HEK293 (cell line): ENCODE measurements around the gene RNASEH1.

Experiments used
- IKZF3 ChIP-seq: fragments of 450-650 bp; IDR thresholded peaks from 2 replicates; pipeline ENCODE4 v1.5.0; 2018; ENCODE audit warnings: missing biosample characterization, mild to moderate bottlenecking, missing genetic modification characterization, moderate library complexity
- KLF1 ChIP-seq: fragments of 450-650 bp; formaldehyde crosslinking; IDR thresholded peaks from 2 replicates; pipeline ENCODE4 v1.5.1; 2016; ENCODE audit warnings: missing biosample characterization, missing genetic modification characterization
- YY1 ChIP-seq: fragments of 450-650 bp; formaldehyde crosslinking; IDR thresholded peaks from 2 replicates; pipeline ENCODE4 v1.5.1; 2018; ENCODE audit warnings: missing biosample characterization, missing genetic modification characterization
- ZFP37 ChIP-seq: fragments of 450-650 bp; formaldehyde crosslinking; IDR thresholded peaks from 2 replicates; pipeline ENCODE4 v1.5.1; 2016; ENCODE audit warnings: missing biosample characterization, missing genetic modification characterization
- ZNF140 ChIP-seq: fragments of 450-650 bp; formaldehyde crosslinking; IDR thresholded peaks from 2 replicates; pipeline ENCODE4 v1.5.1; 2016; ENCODE audit warnings: missing biosample characterization, missing genetic modification characterization
- ZNF155 ChIP-seq: fragments of 450-650 bp; formaldehyde crosslinking; IDR thresholded peaks from 2 replicates; pipeline ENCODE4 v1.5.1; 2016; ENCODE audit warnings: missing biosample characterization, missing genetic modification characterization
- ZNF768 ChIP-seq: fragments of 450-650 bp; formaldehyde crosslinking; IDR thresholded peaks from 2 replicates; pipeline ENCODE4 v1.5.1; 2018; ENCODE audit warnings: missing biosample characterization, mild to moderate bottlenecking, missing genetic modification characterization
- ZNF791 ChIP-seq: fragments of 450-650 bp; formaldehyde crosslinking; IDR thresholded peaks from 2 replicates; pipeline ENCODE4 v1.5.1; 2016; ENCODE audit warnings: missing biosample characterization, missing genetic modification characterization
- TF ChIP-seq, protein P1 (sequence below): fragments of 450-650 bp; formaldehyde crosslinking; IDR thresholded peaks from 2 replicates; pipeline ENCODE4 v1.5.1; 2016; ENCODE audit warnings: missing biosample characterization, missing genetic modification characterization, borderline replicate concordance
- TF ChIP-seq, protein P2 (sequence below): fragments of 450-650 bp; formaldehyde crosslinking; IDR thresholded peaks from 2 replicates; pipeline ENCODE4 v1.5.1; 2016; ENCODE audit warnings: missing biosample characterization, missing genetic modification characterization
- TF ChIP-seq, protein P3 (sequence below): fragments of 450-650 bp; formaldehyde crosslinking; IDR thresholded peaks from 2 replicates; pipeline ENCODE4 v1.5.1; 2016; ENCODE audit warnings: missing biosample characterization, missing genetic modification characterization
- TF ChIP-seq, protein P4 (sequence below): fragments of 450-650 bp; formaldehyde crosslinking; IDR thresholded peaks from 2 replicates; pipeline ENCODE4; 2016; ENCODE audit warnings: missing biosample characterization, missing genetic modification characterization
- TF ChIP-seq, protein P5 (sequence below): fragments of 450-650 bp; formaldehyde crosslinking; IDR thresholded peaks from 2 replicates; pipeline ENCODE4 v1.5.1; 2016; ENCODE audit warnings: missing biosample characterization, missing genetic modification characterization
- TF ChIP-seq, protein P6 (sequence below): fragments of 450-650 bp; IDR thresholded peaks from 2 replicates; pipeline ENCODE4 v1.5.1; 2018; ENCODE audit warnings: missing biosample characterization, mild to moderate bottlenecking, missing genetic modification characterization

DNA sequence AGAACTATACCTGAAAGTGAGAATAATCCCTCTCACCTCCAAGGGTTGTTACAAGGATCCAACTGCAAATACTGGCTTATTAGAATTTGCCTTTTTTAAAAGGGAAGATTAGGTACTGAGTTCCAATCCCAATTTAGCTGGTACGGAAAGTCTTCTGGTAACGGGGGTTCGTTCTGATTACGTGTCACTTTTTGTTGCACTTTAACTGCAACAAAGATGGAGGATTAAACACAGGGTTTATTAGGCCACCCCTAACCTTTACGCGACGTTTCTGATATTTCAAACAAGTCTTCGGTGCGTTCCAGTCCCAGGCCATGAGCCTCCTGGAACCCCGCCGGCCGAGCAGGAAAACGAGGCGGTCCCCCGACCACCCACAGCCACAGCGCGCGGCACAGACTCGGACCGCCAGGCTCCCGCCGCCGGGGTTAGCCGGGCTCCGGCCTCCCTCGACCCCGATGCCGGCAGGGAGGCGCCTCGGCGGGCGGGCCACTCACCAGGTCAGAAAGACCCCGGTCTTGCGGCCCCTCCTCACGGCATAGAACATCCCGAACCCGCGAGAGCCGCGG is 411 bp downstream of the RNASEH1 start:
- TF ChIP-seq ZNF768 (tag by site-specific recombination) = no peak
- no peak for TF ChIP-seq YY1 (tag by site-specific recombination)
- TF ChIP-seq, protein P1, sequence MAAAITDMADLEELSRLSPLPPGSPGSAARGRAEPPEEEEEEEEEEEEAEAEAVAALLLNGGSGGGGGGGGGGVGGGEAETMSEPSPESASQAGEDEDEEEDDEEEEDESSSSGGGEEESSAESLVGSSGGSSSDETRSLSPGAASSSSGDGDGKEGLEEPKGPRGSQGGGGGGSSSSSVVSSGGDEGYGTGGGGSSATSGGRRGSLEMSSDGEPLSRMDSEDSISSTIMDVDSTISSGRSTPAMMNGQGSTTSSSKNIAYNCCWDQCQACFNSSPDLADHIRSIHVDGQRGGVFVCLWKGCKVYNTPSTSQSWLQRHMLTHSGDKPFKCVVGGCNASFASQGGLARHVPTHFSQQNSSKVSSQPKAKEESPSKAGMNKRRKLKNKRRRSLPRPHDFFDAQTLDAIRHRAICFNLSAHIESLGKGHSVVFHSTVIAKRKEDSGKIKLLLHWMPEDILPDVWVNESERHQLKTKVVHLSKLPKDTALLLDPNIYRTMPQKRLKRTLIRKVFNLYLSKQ (tag by site-specific recombination) = no peak
- TF ChIP-seq, protein P2, sequence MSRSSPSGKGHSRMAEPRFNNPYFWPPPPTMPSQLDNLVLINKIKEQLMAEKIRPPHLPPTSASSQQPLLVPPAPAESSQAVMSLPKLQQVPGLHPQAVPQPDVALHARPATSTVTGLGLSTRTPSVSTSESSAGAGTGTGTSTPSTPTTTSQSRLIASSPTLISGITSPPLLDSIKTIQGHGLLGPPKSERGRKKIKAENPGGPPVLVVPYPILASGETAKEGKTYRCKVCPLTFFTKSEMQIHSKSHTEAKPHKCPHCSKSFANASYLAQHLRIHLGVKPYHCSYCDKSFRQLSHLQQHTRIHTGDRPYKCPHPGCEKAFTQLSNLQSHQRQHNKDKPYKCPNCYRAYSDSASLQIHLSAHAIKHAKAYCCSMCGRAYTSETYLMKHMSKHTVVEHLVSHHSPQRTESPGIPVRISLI (tag by site-specific recombination) = no peak
- no peak for TF ChIP-seq KLF1 (tag by site-specific recombination)
- TF ChIP-seq, protein P3, sequence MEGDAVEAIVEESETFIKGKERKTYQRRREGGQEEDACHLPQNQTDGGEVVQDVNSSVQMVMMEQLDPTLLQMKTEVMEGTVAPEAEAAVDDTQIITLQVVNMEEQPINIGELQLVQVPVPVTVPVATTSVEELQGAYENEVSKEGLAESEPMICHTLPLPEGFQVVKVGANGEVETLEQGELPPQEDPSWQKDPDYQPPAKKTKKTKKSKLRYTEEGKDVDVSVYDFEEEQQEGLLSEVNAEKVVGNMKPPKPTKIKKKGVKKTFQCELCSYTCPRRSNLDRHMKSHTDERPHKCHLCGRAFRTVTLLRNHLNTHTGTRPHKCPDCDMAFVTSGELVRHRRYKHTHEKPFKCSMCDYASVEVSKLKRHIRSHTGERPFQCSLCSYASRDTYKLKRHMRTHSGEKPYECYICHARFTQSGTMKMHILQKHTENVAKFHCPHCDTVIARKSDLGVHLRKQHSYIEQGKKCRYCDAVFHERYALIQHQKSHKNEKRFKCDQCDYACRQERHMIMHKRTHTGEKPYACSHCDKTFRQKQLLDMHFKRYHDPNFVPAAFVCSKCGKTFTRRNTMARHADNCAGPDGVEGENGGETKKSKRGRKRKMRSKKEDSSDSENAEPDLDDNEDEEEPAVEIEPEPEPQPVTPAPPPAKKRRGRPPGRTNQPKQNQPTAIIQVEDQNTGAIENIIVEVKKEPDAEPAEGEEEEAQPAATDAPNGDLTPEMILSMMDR (tag by site-specific recombination) = no peak
- TF ChIP-seq ZFP37 = no peak
- TF ChIP-seq, protein P4, sequence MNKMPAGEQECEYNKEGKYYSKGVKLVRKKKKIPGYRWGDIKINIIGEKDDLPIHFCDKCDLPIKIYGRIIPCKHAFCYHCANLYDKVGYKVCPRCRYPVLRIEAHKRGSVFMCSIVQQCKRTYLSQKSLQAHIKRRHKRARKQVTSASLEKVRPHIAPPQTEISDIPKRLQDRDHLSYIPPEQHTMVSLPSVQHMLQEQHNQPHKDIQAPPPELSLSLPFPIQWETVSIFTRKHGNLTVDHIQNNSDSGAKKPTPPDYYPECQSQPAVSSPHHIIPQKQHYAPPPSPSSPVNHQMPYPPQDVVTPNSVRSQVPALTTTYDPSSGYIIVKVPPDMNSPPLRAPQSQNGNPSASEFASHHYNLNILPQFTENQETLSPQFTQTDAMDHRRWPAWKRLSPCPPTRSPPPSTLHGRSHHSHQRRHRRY (tag by site-specific recombination) = no peak
- no peak for TF ChIP-seq IKZF3
- no peak for TF ChIP-seq ZNF791 (tag by site-specific recombination)
- TF ChIP-seq, protein P5, sequence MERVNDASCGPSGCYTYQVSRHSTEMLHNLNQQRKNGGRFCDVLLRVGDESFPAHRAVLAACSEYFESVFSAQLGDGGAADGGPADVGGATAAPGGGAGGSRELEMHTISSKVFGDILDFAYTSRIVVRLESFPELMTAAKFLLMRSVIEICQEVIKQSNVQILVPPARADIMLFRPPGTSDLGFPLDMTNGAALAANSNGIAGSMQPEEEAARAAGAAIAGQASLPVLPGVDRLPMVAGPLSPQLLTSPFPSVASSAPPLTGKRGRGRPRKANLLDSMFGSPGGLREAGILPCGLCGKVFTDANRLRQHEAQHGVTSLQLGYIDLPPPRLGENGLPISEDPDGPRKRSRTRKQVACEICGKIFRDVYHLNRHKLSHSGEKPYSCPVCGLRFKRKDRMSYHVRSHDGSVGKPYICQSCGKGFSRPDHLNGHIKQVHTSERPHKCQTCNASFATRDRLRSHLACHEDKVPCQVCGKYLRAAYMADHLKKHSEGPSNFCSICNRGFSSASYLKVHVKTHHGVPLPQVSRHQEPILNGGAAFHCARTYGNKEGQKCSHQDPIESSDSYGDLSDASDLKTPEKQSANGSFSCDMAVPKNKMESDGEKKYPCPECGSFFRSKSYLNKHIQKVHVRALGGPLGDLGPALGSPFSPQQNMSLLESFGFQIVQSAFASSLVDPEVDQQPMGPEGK (tag by site-specific recombination) = no peak
- TF ChIP-seq ZNF155 = no peak
- TF ChIP-seq ZNF140 = no peak
- TF ChIP-seq, protein P6, sequence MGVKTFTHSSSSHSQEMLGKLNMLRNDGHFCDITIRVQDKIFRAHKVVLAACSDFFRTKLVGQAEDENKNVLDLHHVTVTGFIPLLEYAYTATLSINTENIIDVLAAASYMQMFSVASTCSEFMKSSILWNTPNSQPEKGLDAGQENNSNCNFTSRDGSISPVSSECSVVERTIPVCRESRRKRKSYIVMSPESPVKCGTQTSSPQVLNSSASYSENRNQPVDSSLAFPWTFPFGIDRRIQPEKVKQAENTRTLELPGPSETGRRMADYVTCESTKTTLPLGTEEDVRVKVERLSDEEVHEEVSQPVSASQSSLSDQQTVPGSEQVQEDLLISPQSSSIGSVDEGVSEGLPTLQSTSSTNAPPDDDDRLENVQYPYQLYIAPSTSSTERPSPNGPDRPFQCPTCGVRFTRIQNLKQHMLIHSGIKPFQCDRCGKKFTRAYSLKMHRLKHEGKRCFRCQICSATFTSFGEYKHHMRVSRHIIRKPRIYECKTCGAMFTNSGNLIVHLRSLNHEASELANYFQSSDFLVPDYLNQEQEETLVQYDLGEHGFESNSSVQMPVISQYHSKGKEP (tag by site-specific recombination) = no peak
